ENCODE measurements around the gene PKN3. TPM values are rescaled to one million over a fixed set of nuclear protein-coding genes. Genes with fewer than 3 reads are reported as not detected.

PKN3 gene
- total RNA-seq, 1 donor from 2014 or later, result 4.4 TPM

GRCh38 chr9:128719919-128720605 lies 17.8 kb downstream of the PKN3 start:
- DNase-seq (ENCODE audit: low spot score), result no peak
- peaks cover 18% of the 10 kb centered on the region for H3K4me1 Mint-ChIP-seq
- no peak overlapping the region for H3K4me2 ChIP-seq
- H3K36me3 ChIP-seq, result no peaks in the 10 kb centered on the region
- no peak overlapping the region for H2AFZ ChIP-seq (replicated peaks)
- no peaks in the 10 kb centered on the region for H3K27me3 ChIP-seq
- H3K27ac ChIP-seq, result no peak overlapping the region
- H3K4me3 Mint-ChIP-seq, result no peak overlapping the region
- TF ChIP-seq EZH2 (IDR thresholded peaks at IDR 0.05) (no peak), EZH2phosphoT487 (IDR thresholded peaks at IDR 0.05) (no peak), CTCF (IDR thresholded peaks at IDR 0.05) (no peak)
- no peaks in the 10 kb centered on the region for H4K20me1 ChIP-seq (ENCODE audit: low read depth)
- H3K27ac Mint-ChIP-seq, result no peak overlapping the region
- peaks cover 4% of the 10 kb centered on the region for H3K36me3 Mint-ChIP-seq
- peaks cover 4% of the 10 kb centered on the region for H3K27me3 Mint-ChIP-seq (ENCODE audit: insufficient read depth, low read depth)
- H3K9ac ChIP-seq, result no peak overlapping the region
- peaks cover 10% of the 10 kb centered on the region for H3K79me2 ChIP-seq (ENCODE audit: low read depth)
- H3K9me3 ChIP-seq (ENCODE audit: low read depth), result no peaks in the 10 kb centered on the region
- peaks cover 8% of the 10 kb centered on the region for H3F3A ChIP-seq (ENCODE audit: low read depth)
- H3K4me3 ChIP-seq, result no peak overlapping the region
- no peaks in the 10 kb centered on the region for H3K9me3 Mint-ChIP-seq
- H3K4me1 ChIP-seq, result peaks cover 8% of the 10 kb centered on the region

- Histone ChIP-seq H3K9ac (no peak overlapping the region), H3K4me1 (peaks cover 8% of the 10 kb centered on the region), H2AFZ (replicated peaks) (no peak overlapping the region), H3K27me3 (no peaks in the 10 kb centered on the region), H3K4me3 (no peak overlapping the region), H3K4me2 (no peak overlapping the region), H3K9me3 (ENCODE audit: low read depth) (no peaks in the 10 kb centered on the region), H3K79me2 (ENCODE audit: low read depth) (peaks cover 10% of the 10 kb centered on the region), H3K27ac (no peak overlapping the region), H3K36me3 (no peaks in the 10 kb centered on the region), H4K20me1 (ENCODE audit: low read depth) (no peaks in the 10 kb centered on the region), H3F3A (ENCODE audit: low read depth) (peaks cover 17% of the 10 kb centered on the region)
- TF ChIP-seq CTCF (IDR thresholded peaks at IDR 0.05), result no peak
- Mint-ChIP-seq H3K4me3 (no peak overlapping the region), H3K27ac (peak overlapping the region; percentile 58), H3K4me1 (peaks cover 23% of the 10 kb centered on the region), H3K9me3 (no peaks in the 10 kb centered on the region), H3K36me3 (peaks cover 2% of the 10 kb centered on the region), H3K27me3 (ENCODE audit: insufficient read depth, low read depth) (peaks cover 4% of the 10 kb centered on the region)
- no peak for DNase-seq (ENCODE audit: low spot score)
Observed at GRCh38 chr9:128720841-128721486, 18.7 kb downstream of the PKN3 start.

- Histone ChIP-seq H3K4me2 (no peak overlapping the region), H3K27ac (no peak overlapping the region), H3K27me3 (no peaks in the 10 kb centered on the region), H3K9me3 (ENCODE audit: low read depth) (no peaks in the 10 kb centered on the region), H3F3A (ENCODE audit: low read depth) (peaks cover 20% of the 10 kb centered on the region), H3K79me2 (ENCODE audit: low read depth) (peaks cover 10% of the 10 kb centered on the region), H2AFZ (replicated peaks) (no peak overlapping the region), H3K4me1 (peaks cover 8% of the 10 kb centered on the region), H3K4me3 (no peak overlapping the region), H3K9ac (no peak overlapping the region), H3K36me3 (no peaks in the 10 kb centered on the region), H4K20me1 (ENCODE audit: low read depth) (no peaks in the 10 kb centered on the region)
- Mint-ChIP-seq H3K4me3 (no peak overlapping the region), H3K27me3 (ENCODE audit: insufficient read depth, low read depth) (peaks cover 6% of the 10 kb centered on the region), H3K9me3 (no peaks in the 10 kb centered on the region), H3K36me3 (peaks cover 2% of the 10 kb centered on the region), H3K27ac (no peak overlapping the region), H3K4me1 (peaks cover 27% of the 10 kb centered on the region)
- TF ChIP-seq CTCF (IDR thresholded peaks at IDR 0.05) (no peak), EZH2 (IDR thresholded peaks at IDR 0.05) (no peak), EZH2phosphoT487 (IDR thresholded peaks at IDR 0.05) (no peak)
- no peak for DNase-seq (ENCODE audit: low spot score)
Observed at GRCh38 chr9:128721487-128722010, 19.2 kb downstream of the PKN3 start.

Measured in neural progenitor cell (in vitro differentiated cells).